SK-N-SH treated with all-trans-retinoic acid at 6 μM for 48 hours (cell line): ENCODE data around the gene SERPINF2.

Experiments used
- ATAC-seq: fragments of 200-7000 bp; cut with Tn5 transposase; 3 replicates; pipeline ENCODE4 v1.9.1; 2020; ENCODE audit warnings: mild to moderate bottlenecking, moderate library complexity
- ARNTL ChIP-seq: fragments of 450-650 bp; formaldehyde crosslinking; IDR thresholded peaks from 2 replicates; pipeline ENCODE4 v1.5.0; 2020; ENCODE audit warnings: low read depth, mild to moderate bottlenecking, moderate library complexity, borderline replicate concordance
- CSDC2 ChIP-seq: fragments of 250-450 bp; sonication (Bioruptor Pico); IDR thresholded peaks from 2 replicates; pipeline ENCODE4 v1.5.0; 2020; ENCODE audit warnings: mild to moderate bottlenecking, moderate library complexity
- GLIS3 ChIP-seq: fragments of 250-450 bp; sonication (Bioruptor Pico); IDR thresholded peaks from 2 replicates; pipeline ENCODE4 v1.5.0; 2020; ENCODE audit warnings: mild to moderate bottlenecking, moderate library complexity
- ISL1 ChIP-seq: fragments of 250-450 bp; sonication (Bioruptor Pico); IDR thresholded peaks from 2 replicates; pipeline ENCODE4 v2.1.2; 2022; ENCODE audit warnings: mild to moderate bottlenecking, moderate library complexity
- OSR1 ChIP-seq: fragments of 250-450 bp; sonication (Bioruptor Pico); IDR thresholded peaks from 2 replicates; pipeline ENCODE4 v1.8.0; 2022; ENCODE audit warnings: moderate library complexity, mild to moderate bottlenecking, inconsistent platforms
- PATZ1 ChIP-seq: fragments of 250-450 bp; sonication (Bioruptor Pico); IDR thresholded peaks from 2 replicates; pipeline ENCODE4 v1.8.0; 2020; ENCODE audit warnings: mild to moderate bottlenecking, moderate library complexity, borderline replicate concordance
- POU6F1 ChIP-seq: fragments of 250-450 bp; sonication (Bioruptor Pico); IDR thresholded peaks from 2 replicates; pipeline ENCODE4 v1.8.0; 2021; ENCODE audit warnings: low read depth, mild to moderate bottlenecking, moderate library complexity, borderline replicate concordance
- RARB ChIP-seq: fragments of 250-450 bp; sonication (Bioruptor Pico); IDR thresholded peaks from 2 replicates; pipeline ENCODE4 v1.8.0; 2021; ENCODE audit warnings: mild to moderate bottlenecking, moderate library complexity
- SNAI2 ChIP-seq: fragments of 250-450 bp; sonication (Bioruptor Pico); IDR thresholded peaks from 2 replicates; pipeline ENCODE4 v1.5.0; 2020; ENCODE audit warnings: mild to moderate bottlenecking, moderate library complexity
- TOX ChIP-seq: fragments of 250-450 bp; sonication (Bioruptor Pico); IDR thresholded peaks from 2 replicates; pipeline ENCODE4 v1.8.0; 2021; ENCODE audit warnings: mild to moderate bottlenecking, moderate library complexity, borderline replicate concordance
- TSHZ2 ChIP-seq: fragments of 250-450 bp; sonication (Bioruptor Pico); IDR thresholded peaks from 2 replicates; pipeline ENCODE4 v1.5.0; 2020; ENCODE audit warnings: mild to moderate bottlenecking, moderate library complexity
- ZC3H10 ChIP-seq: fragments of 250-450 bp; sonication (Bioruptor Pico); IDR thresholded peaks from 2 replicates; pipeline ENCODE4 v1.5.1; 2021; ENCODE audit warnings: mild to moderate bottlenecking, moderate library complexity
- ZFP3 ChIP-seq: fragments of 250-450 bp; sonication (Bioruptor Pico); IDR thresholded peaks from 2 replicates; pipeline ENCODE4 v1.5.0; 2020; ENCODE audit warnings: mild to moderate bottlenecking, moderate library complexity
- ZFP30 ChIP-seq: fragments of 450-650 bp; formaldehyde crosslinking; IDR thresholded peaks from 2 replicates; pipeline ENCODE4 v1.5.0; 2022; ENCODE audit warnings: mild to moderate bottlenecking, moderate library complexity
- ZNF565 ChIP-seq: fragments of 450-650 bp; formaldehyde crosslinking; conservative IDR thresholded peaks from 2 replicates; pipeline ENCODE4 v1.5.0; 2020; ENCODE audit warnings: low read depth, mild to moderate bottlenecking, moderate library complexity
- ZNF70 ChIP-seq: fragments of 450-650 bp; formaldehyde crosslinking; IDR thresholded peaks from 2 replicates; pipeline ENCODE4 v1.5.0; 2020; ENCODE audit warnings: mild to moderate bottlenecking, moderate library complexity
- ZNF8 ChIP-seq: fragments of 450-650 bp; formaldehyde crosslinking; IDR thresholded peaks from 2 replicates; pipeline ENCODE4 v1.5.0; 2020; ENCODE audit warnings: mild to moderate bottlenecking, moderate library complexity

The SERPINF2 gene

GRCh38 chr17:1753767-1754429 lies 11.2 kb downstream of the SERPINF2 start:
- TF ChIP-seq CSDC2 (CRISPR knock-in tag) = no peak
- no peak for TF ChIP-seq ZC3H10 (CRISPR knock-in tag)
- TF ChIP-seq ZFP3 = no peak
- TF ChIP-seq TSHZ2 (CRISPR knock-in tag) = no peak
- ATAC-seq = no peak

- no peak; the same call in 2 of the 3 replicates for ATAC-seq
Measured at GRCh38 chr17:1754430-1755112, 11.9 kb downstream of the SERPINF2 start.

More at GRCh38 chr17:1754430-1755112, 11.9 kb downstream of the SERPINF2 start:
- no peak for TF ChIP-seq TSHZ2 (CRISPR knock-in tag)
- TF ChIP-seq PATZ1 = no peak
- no peak for TF ChIP-seq POU6F1 (CRISPR knock-in tag)
- no peak for TF ChIP-seq RARB (CRISPR knock-in tag)
- TF ChIP-seq ZFP3 = no peak
- no peak for TF ChIP-seq ZNF70 (CRISPR knock-in tag)
- no peak for TF ChIP-seq ZNF565 (CRISPR knock-in tag)
- TF ChIP-seq ISL1 (CRISPR knock-in tag) = no peak
- TF ChIP-seq ZFP30 (CRISPR knock-in tag) = no peak
- no peak for TF ChIP-seq GLIS3 (CRISPR knock-in tag)
- TF ChIP-seq TOX = no peak
- no peak for TF ChIP-seq ARNTL (CRISPR knock-in tag)
- TF ChIP-seq ZNF8 (CRISPR knock-in tag) = no peak
- TF ChIP-seq OSR1 = no peak
- no peak for TF ChIP-seq SNAI2 (CRISPR knock-in tag)
